ENCODE data around the gene PUS3. TPM values are rescaled to one million over a fixed set of nuclear protein-coding genes. Genes with fewer than 3 reads are reported as not detected.

Gene PUS3
- 8.1 TPM for total RNA-seq
- long read RNA-seq, partial matches to known transcripts, result 2 of 6 reads
- long read RNA-seq, other reads (novel, unspliced or antisense), result 0 of 6 reads

DNA sequence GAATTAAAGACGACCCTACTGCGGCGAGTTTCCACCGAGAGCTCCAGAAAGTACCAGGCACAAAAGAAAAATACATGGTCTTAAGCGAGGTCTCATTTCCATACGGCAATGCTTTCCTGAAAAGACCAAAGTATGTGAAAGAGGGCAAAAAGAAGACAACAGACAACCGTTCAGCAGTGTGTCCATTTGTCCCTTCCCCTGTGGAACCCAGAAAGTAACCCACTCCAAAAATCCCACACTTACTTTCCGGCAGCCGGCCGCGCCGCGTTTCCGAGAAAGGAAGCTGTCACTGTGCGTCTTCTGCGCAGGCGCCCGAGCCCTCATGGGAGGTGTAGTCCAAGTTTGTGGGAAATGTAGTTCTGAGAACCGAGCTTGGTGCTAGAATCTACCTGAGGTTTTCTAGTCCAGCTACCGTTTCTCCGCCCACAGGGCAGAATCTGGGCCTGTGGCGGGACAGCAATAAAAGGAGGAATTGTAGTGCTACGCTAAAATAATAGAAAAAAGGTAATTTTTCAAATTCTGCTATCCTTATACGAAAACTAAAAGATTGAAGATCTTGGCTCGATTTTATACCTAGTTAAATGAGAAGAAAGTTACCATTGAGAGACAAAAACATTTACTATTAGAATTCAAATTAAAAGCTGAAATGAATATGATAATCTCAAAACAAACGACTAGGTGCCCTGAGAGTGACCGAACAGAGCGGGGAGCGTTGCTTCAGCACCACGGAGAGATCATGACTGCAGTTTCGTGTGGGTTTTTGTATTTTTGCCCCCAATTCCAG lies at the start of gene PUS3:
Gene PUS3, minus strand, starts transcription at position 280 of the 784 bp plus-strand sequence. CDS start 6,922 bp downstream, outside the sequence.
- intact Hi-C loops (cut with DNase I), result loop anchor here (1.0 to 10.0 kb wide), 2 partner anchors 14 to 362 kb away; partner anchors contain the start of genes FOXRED1 and SRPRA
- ATAC-seq, result peak; percentile 95
- peak; percentile 96 for DNase-seq (ENCODE audit: missing footprints)

GRCh38 chr11:125952559-125952958 lies 49.6 kb upstream of the PUS3 start:
- intact Hi-C loops (cut with DNase I), result loop anchor here (10.0 kb wide), 1 partner anchor 72 kb away; no protein-coding TSS in a partner anchor
- ATAC-seq (no peak), DNase-seq (ENCODE audit: missing footprints) (no peak)

DNA sequence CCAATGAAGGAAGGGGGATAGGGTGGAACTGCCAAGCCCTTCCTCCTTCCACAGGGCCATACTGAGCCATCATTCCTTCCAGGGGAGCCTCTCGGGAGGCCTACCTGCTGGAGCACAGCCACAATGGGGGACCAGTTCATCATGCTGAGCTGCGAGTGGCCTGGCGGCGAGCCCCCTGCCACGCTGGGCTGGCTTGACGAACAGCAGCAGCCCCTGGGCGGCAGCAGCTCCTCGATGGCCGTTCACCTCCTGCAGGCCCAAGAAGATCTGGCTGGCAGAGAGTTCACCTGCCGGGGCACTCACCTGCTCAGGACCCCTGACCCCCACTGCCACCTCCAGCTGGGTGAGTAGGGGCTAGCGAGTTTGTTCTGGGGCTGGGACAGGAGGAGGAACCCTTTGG lies 48.7 kb upstream of the PUS3 start:
- intact Hi-C loops (cut with DNase I), result loop anchor here (10.0 kb wide), 1 partner anchor 73 kb away; no protein-coding TSS in a partner anchor
- DNase-seq (ENCODE audit: missing footprints) (no peak), ATAC-seq (peak; percentile 7)

- ATAC-seq (peak; percentile 86), DNase-seq (ENCODE audit: missing footprints) (peak; percentile 88)
- intact Hi-C loops (cut with DNase I), result loop anchor here (10.0 kb wide), 1 partner anchor 74 kb away; no protein-coding TSS in a partner anchor
Observed at GRCh38 chr11:125950696-125951651, 48.0 kb upstream of the PUS3 start.

DNA sequence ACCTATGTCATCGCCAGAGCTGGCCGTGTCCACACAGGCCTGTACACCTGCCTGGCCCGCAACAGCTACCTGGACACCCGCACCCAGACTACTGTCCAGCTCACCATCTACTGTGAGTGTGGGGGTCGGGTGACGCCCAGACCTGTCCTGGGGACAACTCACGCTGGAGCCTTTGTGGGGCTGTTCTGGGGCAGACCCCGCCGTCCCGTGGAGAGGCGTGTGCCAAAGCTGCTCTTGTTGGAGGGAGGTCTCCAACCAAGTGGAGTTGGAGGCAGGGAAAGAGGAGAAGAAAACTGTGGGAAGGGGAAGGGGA lies 47.1 kb upstream of the PUS3 start:
- DNase-seq (ENCODE audit: missing footprints) (no peak), ATAC-seq (no peak)
- intact Hi-C loops (cut with DNase I), result loop anchor here (10.0 kb wide), 1 partner anchor 75 kb away; no protein-coding TSS in a partner anchor

DNA sequence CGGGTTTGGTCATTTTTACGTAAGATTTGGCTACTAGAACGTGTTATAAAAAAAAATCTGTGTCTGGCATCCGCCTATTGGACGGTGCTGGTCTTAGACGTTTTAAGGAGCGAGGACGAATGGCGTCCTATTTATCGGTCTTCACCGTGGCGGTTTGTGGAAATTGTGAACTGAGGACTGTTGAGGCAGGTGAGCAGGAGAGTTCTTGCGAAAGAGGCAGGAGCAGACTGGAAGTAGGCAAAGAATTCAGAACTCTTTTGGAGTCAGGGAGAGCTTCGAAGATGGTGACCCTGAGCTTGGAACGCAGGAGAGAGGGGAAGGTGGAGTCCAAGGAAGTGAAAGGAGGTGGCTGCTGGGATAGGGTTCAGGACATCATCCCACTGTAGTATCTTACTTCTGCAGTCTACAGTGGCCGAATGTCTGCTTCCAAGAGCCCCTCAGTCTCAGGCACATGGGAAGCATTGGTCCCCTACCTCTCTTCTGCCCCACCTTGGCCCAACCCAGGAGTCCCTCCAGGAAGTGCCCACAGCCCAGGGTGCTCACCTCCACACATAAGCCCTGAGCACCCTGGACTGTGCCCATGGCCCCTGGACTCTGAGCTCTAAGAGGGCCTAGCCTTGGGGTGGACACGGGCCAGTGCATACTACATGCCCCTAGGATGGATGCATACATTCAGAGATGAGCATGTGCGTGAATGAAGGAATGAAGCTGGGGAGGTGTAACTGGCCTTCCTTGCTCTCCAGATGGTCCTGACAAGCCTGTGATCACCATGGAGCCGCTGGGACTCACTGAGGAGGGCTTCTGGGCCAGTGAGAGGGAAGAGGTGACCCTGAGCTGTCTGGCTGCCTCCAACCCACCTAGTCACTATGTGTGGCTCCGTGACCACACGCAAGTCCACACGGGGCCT lies 46.5 kb upstream of the PUS3 start:
- intact Hi-C loops (cut with DNase I), result loop anchor here (10.0 kb wide), 1 partner anchor 75 kb away; no protein-coding TSS in a partner anchor
- ATAC-seq, result no peak

GRCh38 chr11:125948278-125949051 lies 45.5 kb upstream of the PUS3 start:
- intact Hi-C loops (cut with DNase I), result no loop called here
- DNase-seq (ENCODE audit: missing footprints) (no peak), ATAC-seq (no peak)

More for the DNA sequence above, 46.5 kb upstream of the PUS3 start:
- DNase-seq (ENCODE audit: missing footprints), result no peak

GRCh38 chr11:125947419-125948277 lies 44.6 kb upstream of the PUS3 start:
- intact Hi-C loops (cut with DNase I), result no loop called here
- ATAC-seq (no peak), DNase-seq (ENCODE audit: missing footprints) (no peak)

DNA sequence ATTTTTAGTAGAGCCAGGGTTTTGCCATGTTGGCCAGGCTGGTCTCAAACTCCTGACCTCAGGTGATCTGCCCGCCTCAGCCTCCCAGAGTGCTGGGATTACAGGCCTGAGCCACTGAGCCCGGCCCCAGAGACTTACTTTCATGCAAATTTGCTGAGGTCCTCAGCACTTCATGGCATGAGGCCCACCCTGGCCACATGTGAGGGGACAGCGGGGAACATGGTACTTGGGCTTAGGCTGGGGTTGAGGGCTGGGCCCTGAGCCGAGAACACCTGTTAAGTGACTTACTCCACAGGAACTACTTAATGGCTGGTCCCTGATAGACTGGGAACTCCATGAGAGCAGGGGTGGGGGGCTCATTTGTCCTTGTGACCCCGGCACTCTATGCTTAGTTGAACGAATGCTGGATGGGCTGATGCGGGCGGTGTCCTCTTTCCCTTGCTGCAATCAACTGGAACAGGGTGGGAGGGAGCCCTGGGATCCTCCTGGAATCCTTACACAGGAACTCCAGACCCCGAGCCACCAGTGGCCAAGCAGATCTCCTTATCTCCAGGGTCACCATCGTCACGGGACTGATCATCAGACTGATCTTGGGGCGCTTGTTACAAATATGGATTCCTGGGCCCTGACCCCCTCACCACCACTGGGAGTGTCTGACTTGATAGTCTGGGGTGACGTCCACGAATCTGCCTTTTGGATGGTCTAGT lies 43.9 kb upstream of the PUS3 start:
- ATAC-seq (no peak), DNase-seq (ENCODE audit: missing footprints) (no peak)
- intact Hi-C loops (cut with DNase I), result no loop called here

DNA sequence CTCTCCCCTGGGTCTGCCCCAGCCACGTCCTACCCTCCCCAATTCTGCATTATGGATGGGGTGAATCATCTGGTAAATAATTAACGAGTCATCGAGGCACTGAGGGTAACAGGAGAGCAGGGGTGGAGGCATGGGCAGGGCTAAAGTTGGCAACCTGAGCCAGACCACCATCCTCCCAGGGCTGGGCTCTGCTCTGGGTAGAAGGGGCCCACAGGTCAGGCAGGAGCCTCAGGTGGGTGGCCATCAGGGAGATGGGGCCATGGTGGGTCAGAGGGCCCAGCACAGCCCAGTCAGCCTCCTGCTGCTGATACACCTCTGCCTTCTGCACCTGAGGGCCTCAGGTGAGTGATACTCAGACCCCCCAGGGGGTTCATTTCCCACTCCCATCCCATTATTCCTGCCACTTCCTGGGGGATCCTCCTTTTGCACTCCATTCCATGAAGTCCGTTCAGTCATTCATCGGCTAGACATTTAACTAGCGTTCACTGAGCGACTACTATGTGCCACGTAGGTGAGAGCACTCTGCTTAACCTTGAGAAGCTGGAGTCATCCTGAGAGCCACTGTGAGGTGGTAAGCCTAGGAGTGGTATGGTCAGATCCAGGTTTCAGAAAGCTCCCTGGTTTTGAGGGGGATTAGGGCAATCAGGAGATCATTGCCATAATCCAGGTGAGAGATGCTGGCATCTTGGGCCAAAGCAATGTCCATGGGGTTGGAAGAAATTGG lies 43.0 kb upstream of the PUS3 start, which contains the start of gene VSIG10L2:
Gene VSIG10L2, plus strand, starts transcription at position 248 of the 724 bp plus-strand sequence. Its CDS starts 12 bp downstream, at position 260.
- intact Hi-C loops (cut with DNase I), result no loop called here
- ATAC-seq, result no peak
- DNase-seq (ENCODE audit: missing footprints), result no peak

DNA sequence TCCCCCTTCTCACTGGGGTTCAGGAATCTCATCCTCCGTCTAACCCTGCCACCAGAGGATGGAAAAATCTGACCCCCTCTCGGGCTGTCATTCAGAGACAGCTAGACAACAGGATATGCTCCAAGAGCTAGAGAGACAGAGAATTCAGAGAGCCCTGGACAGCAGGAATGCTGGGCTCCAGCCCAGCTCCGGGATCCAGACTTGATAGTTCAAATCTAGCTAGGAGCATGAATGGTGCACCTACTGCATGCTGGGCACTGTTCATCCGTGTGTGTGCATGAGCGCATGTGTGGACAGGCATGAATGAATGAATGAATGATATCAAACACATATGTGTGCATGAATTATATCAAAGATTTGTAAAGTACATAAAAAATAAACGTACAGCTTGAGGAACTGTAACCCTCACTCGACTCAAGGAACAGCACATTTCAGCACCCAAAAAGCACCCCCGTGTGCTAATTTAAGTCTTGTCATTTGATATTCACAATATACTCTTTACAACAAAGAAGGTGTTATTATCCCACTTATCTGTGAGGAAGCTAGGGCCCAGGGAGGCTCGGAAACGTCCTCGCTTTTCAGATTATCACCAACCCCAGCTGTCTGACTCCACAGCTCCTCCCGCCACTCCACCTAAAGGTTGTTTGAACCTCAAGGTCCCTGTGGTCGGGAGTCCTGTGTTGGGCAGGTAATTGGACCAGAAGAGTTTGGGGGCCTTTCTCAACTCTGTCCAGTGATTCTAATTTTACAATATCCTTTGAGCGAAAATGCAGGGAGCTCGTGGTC lies 42.2 kb upstream of the PUS3 start:
- intact Hi-C loops (cut with DNase I), result no loop called here
- DNase-seq (ENCODE audit: missing footprints) (no peak), ATAC-seq (no peak)

DNA sequence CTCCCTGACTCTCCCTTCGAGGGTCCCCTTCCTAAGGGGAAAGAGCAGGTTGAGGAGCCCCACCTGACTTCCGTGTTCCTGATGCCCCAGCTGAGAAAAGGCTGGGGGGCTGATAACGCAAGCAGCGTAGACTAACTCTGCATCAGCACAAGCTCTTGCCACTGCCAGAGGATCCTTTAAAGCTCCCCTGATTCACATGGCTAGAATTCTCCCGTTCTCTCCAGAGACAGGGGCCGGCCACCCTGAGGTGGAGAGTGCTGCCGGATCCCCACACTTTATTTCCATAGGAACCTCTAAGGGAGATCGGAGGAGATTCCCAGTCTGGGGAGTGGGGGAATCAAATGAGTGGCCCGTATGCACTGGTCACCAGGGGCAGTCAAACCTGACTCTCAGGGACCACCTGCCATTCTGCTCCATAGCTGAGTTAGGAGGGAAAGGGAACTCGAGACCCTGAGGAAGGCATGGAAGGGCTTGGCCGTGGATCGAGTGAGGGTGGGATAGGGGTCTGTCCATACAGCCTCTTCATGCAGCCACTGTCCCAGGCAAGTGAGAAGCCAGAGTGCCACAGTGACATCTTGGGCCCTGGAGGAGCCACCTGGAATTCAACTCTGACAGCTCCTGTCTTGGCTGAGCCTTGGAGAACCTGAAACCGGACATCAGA lies 41.5 kb upstream of the PUS3 start:
- no peak for DNase-seq (ENCODE audit: missing footprints)
- ATAC-seq, result no peak
- intact Hi-C loops (cut with DNase I), result loop anchor here (5.0 kb wide), 2 partner anchors 118 to 248 kb away; partner anchors contain the start of gene CDON

- no peak for DNase-seq (ENCODE audit: missing footprints)
Observed at GRCh38 chr11:125943661-125944349, 40.8 kb upstream of the PUS3 start.

More at GRCh38 chr11:125943661-125944349, 40.8 kb upstream of the PUS3 start:
- ATAC-seq, result no peak
- intact Hi-C loops (cut with DNase I), result loop anchor here (5.0 kb wide), 2 partner anchors 118 to 248 kb away; partner anchors contain the start of gene CDON
